HG03066 (cell line): ENCODE results near the gene B4GALT1.

Experiments
- ATAC-seq: cut with Tn5 transposase; IDR thresholded peaks from one replicate; pipeline ENCODE4 v1.9.1; 2021; ENCODE audit warnings: low read depth; ENCODE audit not compliant: unreplicated experiment

B4GALT1 gene

GRCh38 chr9:33143241-33143661 is 23.9 kb downstream of the B4GALT1 start:
- ATAC-seq, result no peak

GRCh38 chr9:33142535-33142934 is 24.6 kb downstream of the B4GALT1 start:
- ATAC-seq, result no peak

GRCh38 chr9:33140401-33141360 is 26.5 kb downstream of the B4GALT1 start:
- ATAC-seq, result no peak

- ATAC-seq, result no peak
Measured at GRCh38 chr9:33139421-33140228, 27.5 kb downstream of the B4GALT1 start.

- no peak for ATAC-seq
Measured at GRCh38 chr9:33138768-33139167, 28.4 kb downstream of the B4GALT1 start.

- ATAC-seq, result peak; percentile 35
Measured at GRCh38 chr9:33137781-33138264, 29.3 kb downstream of the B4GALT1 start.

- ATAC-seq, result no peak
Measured at GRCh38 chr9:33136721-33137670, 30.1 kb downstream of the B4GALT1 start.

GRCh38 chr9:33135470-33135958 is 31.6 kb downstream of the B4GALT1 start:
- no peak for ATAC-seq

- no peak for ATAC-seq
Measured at GRCh38 chr9:33135031-33135461, 32.1 kb downstream of the B4GALT1 start.

GRCh38 chr9:33133186-33133585 is 34.0 kb downstream of the B4GALT1 start:
- ATAC-seq, result no peak

GRCh38 chr9:33131790-33132772 is 35.1 kb downstream of the B4GALT1 start:
- no peak for ATAC-seq

- ATAC-seq, result no peak
Measured at GRCh38 chr9:33130961-33131789, 36.0 kb downstream of the B4GALT1 start.

GRCh38 chr9:33129886-33130881 is 37.0 kb downstream of the B4GALT1 start:
- ATAC-seq, result peak; percentile 59

- no peak for ATAC-seq
Measured at GRCh38 chr9:33129251-33129885, 37.8 kb downstream of the B4GALT1 start.

- ATAC-seq, result no peak
Measured at GRCh38 chr9:33128570-33128969, 38.6 kb downstream of the B4GALT1 start.

- no peak for ATAC-seq
Measured at GRCh38 chr9:33127881-33128280, 39.3 kb downstream of the B4GALT1 start.
